ENCODE data around the gene EFTUD2. TPM values are rescaled to one million over a fixed set of nuclear protein-coding genes. Genes with fewer than 3 reads are reported as not detected.
"Not testable (repeated sequence)": the region's sequence is repeated elsewhere in the genome, so short reads cannot be mapped to it uniquely, and the experiment has no call there.

The EFTUD2 gene
- total and polyA plus RNA-seq, 11 donors, result 21.3 to 106 (median 65.0) TPM

DNA sequence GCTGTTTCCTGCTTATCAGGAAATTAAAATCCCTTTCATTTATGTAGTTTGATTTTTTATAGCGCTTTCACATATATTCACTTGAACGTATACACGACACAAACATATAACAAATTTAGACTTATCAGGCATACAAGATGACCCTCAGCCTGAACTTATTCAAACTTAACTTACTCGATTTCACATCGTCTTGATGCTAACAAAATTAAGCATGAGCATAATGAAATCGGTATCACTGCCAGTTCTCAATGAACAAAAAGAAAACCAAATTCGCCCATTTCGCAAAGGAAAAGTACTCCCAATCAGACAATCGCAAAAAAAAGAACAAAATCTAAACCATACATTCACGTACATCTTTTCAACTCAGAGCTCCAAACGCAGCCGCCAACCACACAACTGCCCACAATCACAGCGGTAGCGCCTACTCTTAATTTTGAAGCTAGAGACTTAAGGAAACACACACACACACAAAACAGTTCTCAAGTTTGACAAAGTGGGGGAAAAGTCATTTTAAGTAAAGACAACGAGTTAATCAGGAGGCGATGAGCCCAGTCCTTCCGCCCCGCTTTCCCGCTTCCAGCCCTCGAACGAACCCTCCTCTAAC lies 70.2 kb downstream of the EFTUD2 start:
- Histone ChIP-seq H3K36me3 (no peaks in the 10 kb centered on the region), H3K9me3 (no peaks in the 10 kb centered on the region), H3K4me3 (peak overlapping the region; percentile 63 to 91 (median 76)), H3K27ac (peak overlapping the region; percentile 79 to 96 (median 90)), H3K27me3 (peaks cover 0 to 68% (median 4%) of the 10 kb centered on the region in 9 donors), H3K4me1 (peaks cover 0 to 28% (median 10%) of the 10 kb centered on the region in 12 donors)
- ATAC-seq (no peak), DNase-seq (no peak)
- TF ChIP-seq POLR2A (IDR thresholded peaks at IDR 0.05), result no peak
- TF ChIP-seq, protein P1, sequence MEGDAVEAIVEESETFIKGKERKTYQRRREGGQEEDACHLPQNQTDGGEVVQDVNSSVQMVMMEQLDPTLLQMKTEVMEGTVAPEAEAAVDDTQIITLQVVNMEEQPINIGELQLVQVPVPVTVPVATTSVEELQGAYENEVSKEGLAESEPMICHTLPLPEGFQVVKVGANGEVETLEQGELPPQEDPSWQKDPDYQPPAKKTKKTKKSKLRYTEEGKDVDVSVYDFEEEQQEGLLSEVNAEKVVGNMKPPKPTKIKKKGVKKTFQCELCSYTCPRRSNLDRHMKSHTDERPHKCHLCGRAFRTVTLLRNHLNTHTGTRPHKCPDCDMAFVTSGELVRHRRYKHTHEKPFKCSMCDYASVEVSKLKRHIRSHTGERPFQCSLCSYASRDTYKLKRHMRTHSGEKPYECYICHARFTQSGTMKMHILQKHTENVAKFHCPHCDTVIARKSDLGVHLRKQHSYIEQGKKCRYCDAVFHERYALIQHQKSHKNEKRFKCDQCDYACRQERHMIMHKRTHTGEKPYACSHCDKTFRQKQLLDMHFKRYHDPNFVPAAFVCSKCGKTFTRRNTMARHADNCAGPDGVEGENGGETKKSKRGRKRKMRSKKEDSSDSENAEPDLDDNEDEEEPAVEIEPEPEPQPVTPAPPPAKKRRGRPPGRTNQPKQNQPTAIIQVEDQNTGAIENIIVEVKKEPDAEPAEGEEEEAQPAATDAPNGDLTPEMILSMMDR (IDR thresholded peaks at IDR 0.05), result no peak
- 1 to 2% (median 2%) methylated on average over 21 of the region's 21 CpGs for WGBS, 4 donors
- intact Hi-C loops (cut with DNase I), result loop anchor here in 4 of 10 donors (2.0 to 5.0 kb wide), 3 partner anchors 38 to 48 kb away; no protein-coding TSS in a partner anchor

DNA sequence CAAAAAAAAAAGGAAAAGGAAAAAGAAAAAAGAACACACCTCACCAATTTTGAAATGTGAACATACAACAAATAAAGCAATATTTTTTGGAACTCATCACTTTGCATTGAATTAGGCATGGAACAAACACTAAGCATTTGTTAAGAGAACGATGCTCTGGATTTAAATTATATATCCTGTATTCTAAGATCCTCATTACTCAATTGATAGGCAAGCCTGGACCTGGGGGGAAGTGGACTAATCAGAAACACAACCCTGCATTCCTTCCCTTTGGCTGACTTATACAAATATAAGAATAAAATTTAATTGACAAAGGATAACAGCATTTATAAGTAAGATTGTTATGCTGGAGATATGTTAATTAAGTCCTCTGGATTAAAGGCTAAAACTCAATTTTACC lies 71.4 kb downstream of the EFTUD2 start:
- Histone ChIP-seq H3K27me3 (peaks cover 0 to 67% (median 4%) of the 10 kb centered on the region in 9 donors), H3K9me3 (no peaks in the 10 kb centered on the region), H3K4me3 (peak overlapping the region in 9 of 12 donors; percentile 71 to 91 (median 77)), H3K27ac (peak overlapping the region in 9 of 12 donors; percentile 1 to 96 (median 89)), H3K4me1 (peaks cover 0 to 35% (median 10%) of the 10 kb centered on the region in 12 donors), H3K36me3 (no peaks in the 10 kb centered on the region)
- 31 to 56% (median 45%) methylated on average over 1 of the region's 1 CpG for WGBS, 4 donors
- intact Hi-C loops (cut with DNase I), result loop anchor here in 4 of 10 donors (2.0 to 5.0 kb wide), 3 partner anchors 39 to 47 kb away; no protein-coding TSS in a partner anchor
- TF ChIP-seq, protein P1 (IDR thresholded peaks at IDR 0.05), result no peak
- TF ChIP-seq POLR2A (IDR thresholded peaks at IDR 0.05), result no peak
- ATAC-seq (no peak), DNase-seq (no peak)

DNA sequence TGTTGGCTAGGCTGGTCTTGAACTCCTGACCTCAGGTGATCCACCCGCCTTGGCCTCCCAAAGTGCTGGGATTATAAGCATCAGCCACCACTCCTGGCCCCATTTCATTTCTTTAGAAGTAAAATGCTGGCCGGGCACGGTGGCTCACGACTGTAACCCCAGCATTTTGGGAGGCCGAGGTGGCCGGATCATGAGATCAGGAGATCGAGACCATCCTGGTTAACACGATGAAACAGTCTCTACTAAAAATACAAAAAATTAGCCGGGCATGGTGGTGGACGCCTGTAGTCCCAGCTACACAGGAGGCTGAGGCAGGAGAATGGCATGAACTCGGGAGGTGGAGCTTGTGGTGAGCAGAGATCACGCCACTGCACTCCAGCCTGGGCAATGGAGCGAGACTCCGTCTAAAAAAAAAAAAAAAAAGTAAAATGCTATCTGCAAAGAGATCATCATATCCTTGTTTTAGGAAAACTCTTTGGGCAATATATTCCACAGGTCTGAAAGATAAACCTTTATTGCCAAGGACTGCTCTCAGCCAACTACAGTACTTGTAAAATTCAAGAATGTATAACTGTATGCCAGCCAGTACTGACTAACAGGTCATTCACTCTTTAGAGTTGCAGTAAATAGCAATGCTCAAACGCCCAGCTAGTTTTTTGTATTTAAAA lies 73.0 kb downstream of the EFTUD2 start:
- 83 to 85% (median 84%) methylated on average over 15 of the region's 15 CpGs for WGBS, 4 donors
- Histone ChIP-seq H3K4me1 (peaks cover 0 to 36% (median 12%) of the 10 kb centered on the region in 12 donors), H3K36me3 (no peaks in the 10 kb centered on the region), H3K27ac (peak overlapping the region in 4 of 12 donors; percentile 30 to 95 (median 66)), H3K27me3 (peaks cover 0 to 58% (median 4%) of the 10 kb centered on the region in 9 donors), H3K4me3 (peak overlapping the region in 4 of 12 donors; percentile 76 to 91 (median 80)), H3K9me3 (no peaks in the 10 kb centered on the region)
- TF ChIP-seq, protein P1 (IDR thresholded peaks at IDR 0.05), result no peak
- no peak for TF ChIP-seq POLR2A (IDR thresholded peaks at IDR 0.05)
- intact Hi-C loops (cut with DNase I), result loop anchor here in 4 of 10 donors (5.0 kb wide), 2 partner anchors 41 to 44 kb away; no protein-coding TSS in a partner anchor
- DNase-seq, result no peak
- no peak for ATAC-seq

DNA sequence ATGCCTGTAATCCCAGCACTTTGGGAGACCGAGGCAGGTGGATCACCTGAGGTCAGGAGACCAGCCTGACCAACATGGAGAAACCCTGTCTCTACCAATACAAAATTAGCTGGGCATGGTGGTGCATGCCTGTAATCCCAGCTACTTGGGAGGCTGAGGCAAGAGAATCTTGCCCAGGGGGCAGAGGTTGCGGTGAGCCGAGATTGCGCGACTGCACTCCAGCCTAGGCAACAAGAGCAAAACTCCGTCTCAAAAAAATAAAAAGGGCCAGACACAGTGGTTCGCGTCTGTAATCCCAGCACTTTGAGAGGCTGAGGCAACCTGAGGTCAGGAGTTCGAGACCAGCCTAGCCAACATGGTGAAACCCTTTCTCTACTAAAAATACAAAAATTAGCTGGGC lies 74.0 kb downstream of the EFTUD2 start:
- Histone ChIP-seq H3K27me3 (peaks cover 0 to 47% (median 4%) of the 10 kb centered on the region in 9 donors), H3K27ac (peak overlapping the region in 2 of 12 donors; percentile 6 to 95), H3K4me1 (peaks cover 0 to 34% (median 11%) of the 10 kb centered on the region in 12 donors)
- intact Hi-C loops (cut with DNase I), result loop anchor here in 4 of 10 donors (5.0 kb wide), 2 partner anchors 42 to 43 kb away; no protein-coding TSS in a partner anchor
- H3K9me3 ChIP-seq, H3K4me3 ChIP-seq, H3K36me3 ChIP-seq, ATAC-seq, DNase-seq: not testable (repeated sequence)
- 93 to 97% (median 94%) methylated on average over 9 of the region's 9 CpGs for WGBS, 4 donors
